Measurements from ENCODE around the gene GHR. TPM values are rescaled to one million over a fixed set of nuclear protein-coding genes. Genes with fewer than 3 reads are reported as not detected.

The GHR gene
- total RNA-seq, 1 experiment from 2014 or later, result not detected

DNA sequence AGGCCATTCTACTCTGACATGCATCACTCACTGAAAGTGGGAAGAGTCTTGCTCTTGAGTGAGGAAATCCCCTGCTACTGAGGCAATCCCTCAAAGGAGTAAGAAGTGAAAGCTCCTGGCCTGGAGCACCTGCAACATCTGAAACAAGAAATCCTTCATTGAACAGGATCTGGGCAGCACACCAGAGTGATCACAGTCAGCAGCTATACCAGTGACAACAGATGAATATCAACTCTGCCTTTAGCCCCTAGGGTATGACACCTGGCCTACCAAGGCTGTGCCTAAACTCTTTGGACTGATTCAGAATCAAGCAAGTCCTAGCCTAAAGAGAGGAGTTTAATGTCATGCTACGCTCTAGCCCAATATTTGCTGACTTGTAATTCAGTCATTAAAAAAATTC, 177.2 kb downstream of the GHR start:
- no peak for DNase-seq (ENCODE audit: low spot score)

- no peak for DNase-seq (ENCODE audit: low spot score)
Observed at GRCh38 chr5:42604171-42604711, 181.0 kb downstream of the GHR start.

GRCh38 chr5:42605490-42605889, 182.3 kb downstream of the GHR start:
- no peak for DNase-seq (ENCODE audit: low spot score)

- no peak for DNase-seq (ENCODE audit: low spot score)
Observed at GRCh38 chr5:42606464-42606869, 183.2 kb downstream of the GHR start.

DNA sequence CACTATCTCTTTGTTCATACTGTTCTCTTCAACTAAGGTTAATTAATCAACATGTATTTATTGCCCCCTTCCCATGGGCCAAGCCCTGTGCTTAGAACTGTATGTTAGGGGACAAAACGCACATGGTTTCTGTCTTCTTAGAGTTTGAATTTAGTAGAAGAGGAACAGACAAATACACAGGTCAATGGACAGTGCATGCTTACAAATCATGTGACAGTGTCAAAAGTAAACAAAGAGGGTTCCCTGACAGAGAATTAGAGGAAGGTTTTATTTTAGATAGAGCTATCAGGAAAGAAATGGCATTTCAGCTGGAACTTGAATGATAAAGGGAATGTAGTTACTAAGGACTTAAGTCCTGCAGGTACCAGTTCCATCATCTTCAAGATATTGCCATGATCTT, 188.2 kb downstream of the GHR start:
- no peak for DNase-seq (ENCODE audit: low spot score)

- no peak for DNase-seq (ENCODE audit: low spot score)
Observed at GRCh38 chr5:42612750-42613366, 189.6 kb downstream of the GHR start.

GRCh38 chr5:42614509-42614908, 191.3 kb downstream of the GHR start:
- no peak for DNase-seq (ENCODE audit: low spot score)

DNA sequence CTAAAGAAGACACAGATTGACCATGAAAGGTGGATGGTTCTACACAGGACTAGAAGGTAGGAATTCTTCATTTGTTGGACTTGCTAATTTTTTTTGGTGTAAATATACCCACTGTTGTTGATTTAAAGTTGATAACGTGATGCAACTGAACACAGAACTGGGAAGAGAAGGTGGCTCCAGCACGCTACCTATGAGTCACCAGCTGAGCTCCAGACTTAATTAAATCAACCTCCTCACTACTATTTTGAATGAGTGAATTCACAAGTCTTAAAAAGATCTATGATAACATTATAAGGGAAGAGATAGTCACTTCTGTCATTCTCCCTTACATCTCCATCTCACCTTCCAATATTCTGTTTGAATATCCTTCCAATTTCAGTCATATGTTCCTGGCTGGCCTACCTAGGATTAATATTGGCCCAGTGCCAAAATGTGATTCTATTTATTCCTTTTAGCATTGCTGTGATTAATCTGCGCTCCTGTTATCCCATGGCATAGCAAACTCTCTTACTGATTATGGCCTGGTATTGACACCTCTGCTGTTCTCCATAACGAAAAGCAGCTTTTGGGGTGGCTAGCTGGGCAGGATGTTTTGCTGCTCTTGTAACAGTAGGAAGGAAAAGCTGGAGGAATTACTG, 197.5 kb downstream of the GHR start:
- DNase-seq (ENCODE audit: low spot score), result peak; percentile 7

DNA sequence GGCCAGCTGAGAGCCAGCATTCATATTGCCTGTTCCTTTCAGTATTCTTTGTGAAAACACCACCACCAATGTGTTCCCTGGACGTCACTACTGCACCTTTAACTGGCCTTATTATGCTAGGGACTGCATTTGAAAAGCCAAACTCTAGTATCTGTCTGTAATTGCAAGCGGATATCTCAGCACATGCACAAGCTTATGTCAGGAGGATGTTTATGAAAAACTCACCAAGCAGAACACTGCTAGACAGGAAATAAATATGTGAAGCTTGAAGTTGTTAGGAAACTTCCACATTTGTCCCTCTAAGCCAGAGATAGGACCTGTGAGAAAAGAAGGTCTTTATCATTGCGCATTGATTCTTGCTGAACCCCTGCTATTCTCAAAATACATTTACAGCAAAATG, 198.0 kb downstream of the GHR start:
- no peak for DNase-seq (ENCODE audit: low spot score)

DNA sequence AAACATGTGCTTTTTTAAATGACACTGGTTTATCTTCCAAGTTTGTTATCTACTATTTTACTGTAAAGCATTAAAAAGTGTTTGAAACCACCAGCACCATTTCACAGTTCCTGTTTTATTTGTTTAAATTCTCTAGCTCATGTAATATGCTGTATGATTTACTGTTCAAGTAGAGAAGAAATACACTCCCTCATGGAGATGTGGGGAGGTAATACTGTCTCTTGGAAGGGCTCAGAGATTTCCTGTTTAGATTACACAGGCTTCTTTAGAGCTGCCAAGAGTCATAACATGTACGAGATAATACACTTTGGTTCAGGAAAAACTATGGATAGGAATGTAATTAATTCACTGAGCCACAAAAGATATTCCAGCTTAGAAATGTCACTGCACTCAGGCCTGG, 198.4 kb downstream of the GHR start:
- no peak for DNase-seq (ENCODE audit: low spot score)

DNA sequence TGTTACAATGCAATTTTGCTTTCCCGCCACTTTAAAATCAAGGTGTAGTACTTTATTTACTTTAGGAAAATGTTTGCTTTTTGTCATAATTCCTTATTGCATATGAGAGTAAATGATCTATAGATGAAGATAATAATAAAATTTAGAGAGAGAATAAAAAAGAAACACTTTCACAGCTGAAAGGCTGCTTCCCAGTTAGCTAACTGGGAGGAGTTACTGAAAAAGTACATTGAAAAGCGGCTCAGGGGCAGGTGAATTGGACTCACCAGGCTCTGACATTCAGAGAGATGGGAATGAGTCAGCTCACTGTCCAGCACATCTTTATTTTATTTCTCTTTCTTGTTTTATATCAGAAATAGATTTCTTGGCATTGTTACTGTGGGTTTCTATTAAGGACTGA, 201.7 kb downstream of the GHR start:
- DNase-seq (ENCODE audit: low spot score), result no peak

DNA sequence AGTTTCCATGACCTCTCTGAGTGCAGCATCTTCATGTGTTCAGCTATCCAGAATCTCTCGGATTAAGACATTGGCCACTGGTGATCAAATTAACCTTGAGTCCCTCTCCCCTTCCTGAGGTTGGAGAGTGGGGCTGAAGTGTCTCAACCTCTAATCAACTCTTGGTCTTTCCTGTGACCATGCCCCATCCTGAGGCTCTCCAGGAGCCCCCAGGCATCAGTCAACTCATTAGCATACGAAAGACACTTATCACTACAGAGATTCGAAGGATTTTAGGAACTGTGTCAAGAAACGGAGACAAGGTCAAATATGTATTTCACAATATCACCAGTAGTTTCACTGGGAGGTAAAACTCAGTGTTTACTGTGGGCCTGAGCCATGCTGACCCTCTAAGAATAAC, 203.2 kb downstream of the GHR start:
- DNase-seq (ENCODE audit: low spot score), result no peak

DNA sequence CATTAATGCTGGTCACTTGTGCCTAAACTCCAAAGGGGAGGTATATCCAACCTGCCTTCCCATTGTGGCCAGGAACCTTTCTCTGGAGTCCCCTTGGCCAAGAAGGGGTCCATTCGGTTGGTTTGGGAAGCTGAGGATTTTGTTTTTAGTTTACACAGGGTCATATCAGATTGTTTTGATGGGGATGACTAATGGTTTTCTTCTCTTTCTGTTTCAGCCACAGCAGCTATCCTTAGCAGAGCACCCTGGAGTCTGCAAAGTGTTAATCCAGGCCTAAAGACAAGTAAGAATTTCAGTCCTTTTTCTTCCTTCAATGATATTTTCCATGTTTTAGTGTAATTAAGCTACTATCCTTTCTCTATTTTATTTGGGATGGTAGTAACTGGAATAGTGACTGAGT, 205.6 kb downstream of the GHR start:
- DNase-seq (ENCODE audit: low spot score), result no peak

DNA sequence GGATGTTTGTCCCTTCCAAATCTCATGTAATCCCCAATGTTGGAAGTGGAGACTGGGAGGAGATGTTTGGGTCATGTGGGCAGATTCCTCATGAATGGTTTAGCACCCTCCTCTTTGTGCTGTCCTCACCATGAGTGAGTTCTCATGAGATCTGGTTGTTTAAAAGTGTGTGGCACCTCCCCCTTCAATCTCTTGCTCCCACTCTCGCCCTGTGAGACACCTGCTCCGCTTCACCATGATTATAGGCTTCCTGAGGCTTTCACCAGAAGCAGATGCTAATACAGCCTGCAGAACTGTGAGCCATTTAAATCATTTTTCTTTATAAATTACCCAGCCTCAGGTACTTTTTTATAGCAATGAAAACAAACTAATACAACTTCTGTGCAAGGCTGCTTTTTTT, 206.0 kb downstream of the GHR start:
- DNase-seq (ENCODE audit: low spot score), result no peak

DNA sequence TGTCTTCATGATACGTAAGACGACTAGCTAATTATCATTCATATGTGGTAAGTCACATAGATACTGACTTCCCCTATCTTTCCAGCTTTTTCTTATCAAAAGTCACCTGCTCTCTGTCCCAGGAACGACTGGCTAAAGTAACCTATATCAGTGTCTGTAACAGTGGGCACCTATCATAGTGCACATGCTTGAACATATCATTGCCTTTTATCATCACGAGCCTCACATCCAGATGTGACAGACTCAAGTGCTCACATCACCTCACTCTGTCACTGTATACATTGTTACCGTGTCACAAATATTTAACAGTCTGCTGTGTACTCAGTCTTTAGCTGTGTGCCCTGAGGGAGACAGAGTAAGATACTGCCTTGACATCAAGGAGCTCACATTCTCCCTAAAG, 208.0 kb downstream of the GHR start:
- DNase-seq (ENCODE audit: low spot score), result no peak

- DNase-seq (ENCODE audit: low spot score), result no peak
Observed at GRCh38 chr5:42632354-42632900, 209.2 kb downstream of the GHR start.

DNA sequence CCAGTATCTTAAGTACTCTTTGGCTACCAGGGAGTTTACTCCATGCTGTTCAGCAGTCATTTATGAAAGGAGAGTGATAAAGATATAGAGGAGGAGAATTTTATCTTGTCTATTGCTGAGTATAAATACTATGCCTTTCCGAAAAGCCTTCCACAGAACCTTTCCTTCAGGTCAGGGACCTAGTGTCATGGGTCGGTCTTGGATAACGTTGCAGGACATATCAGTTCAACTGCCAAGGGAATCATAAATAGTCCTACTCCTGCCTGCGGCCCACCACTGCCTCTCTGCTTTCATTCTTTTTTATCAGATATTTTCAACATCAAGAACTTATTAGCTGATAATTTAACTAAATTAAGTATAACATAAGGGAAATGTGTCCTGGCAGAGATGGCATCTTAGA, 211.3 kb downstream of the GHR start:
- DNase-seq (ENCODE audit: low spot score), result no peak

DNA sequence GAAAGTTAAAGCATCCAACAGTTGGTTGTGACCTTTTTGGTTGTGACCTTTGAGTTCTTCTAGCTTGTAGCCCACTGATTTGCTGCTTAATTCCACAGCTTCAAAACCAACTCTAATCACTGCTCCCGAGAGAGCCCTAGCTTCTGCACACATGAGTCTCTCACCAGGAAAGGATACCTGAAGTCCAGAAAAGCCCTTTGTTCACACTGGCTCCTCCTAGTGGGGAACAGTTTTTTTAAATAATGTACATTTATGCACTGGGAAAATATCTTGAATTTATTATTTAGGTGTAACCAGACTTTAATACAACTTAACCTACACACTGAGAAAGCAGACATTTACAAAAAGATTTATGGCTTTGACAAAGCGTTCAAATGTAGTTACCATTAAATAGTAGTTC, 213.2 kb downstream of the GHR start:
- peak; percentile 57 for DNase-seq (ENCODE audit: low spot score)

- DNase-seq (ENCODE audit: low spot score), result no peak
Observed at GRCh38 chr5:42636946-42637345, 213.7 kb downstream of the GHR start.

DNA sequence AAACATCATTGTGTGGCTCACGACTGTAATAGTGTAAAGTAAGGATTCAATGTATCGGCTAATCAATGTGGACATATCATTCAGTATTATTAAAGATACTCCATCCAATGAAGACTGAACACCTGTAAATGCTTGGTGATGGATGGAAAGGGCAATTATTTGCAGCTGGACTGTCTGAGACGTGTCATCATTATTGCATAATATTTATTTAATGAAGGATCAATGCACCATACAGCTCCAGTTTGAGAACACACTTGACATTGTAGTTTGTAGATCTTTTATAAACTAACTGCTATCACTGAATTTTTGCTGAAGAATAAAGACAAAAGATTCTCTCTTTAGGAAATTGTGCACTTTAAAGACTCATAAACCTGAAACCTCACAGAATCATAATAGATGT, 215.7 kb downstream of the GHR start:
- no peak for DNase-seq (ENCODE audit: low spot score)

- DNase-seq (ENCODE audit: low spot score), result no peak
Observed at GRCh38 chr5:42640835-42641234, 217.6 kb downstream of the GHR start.

DNA sequence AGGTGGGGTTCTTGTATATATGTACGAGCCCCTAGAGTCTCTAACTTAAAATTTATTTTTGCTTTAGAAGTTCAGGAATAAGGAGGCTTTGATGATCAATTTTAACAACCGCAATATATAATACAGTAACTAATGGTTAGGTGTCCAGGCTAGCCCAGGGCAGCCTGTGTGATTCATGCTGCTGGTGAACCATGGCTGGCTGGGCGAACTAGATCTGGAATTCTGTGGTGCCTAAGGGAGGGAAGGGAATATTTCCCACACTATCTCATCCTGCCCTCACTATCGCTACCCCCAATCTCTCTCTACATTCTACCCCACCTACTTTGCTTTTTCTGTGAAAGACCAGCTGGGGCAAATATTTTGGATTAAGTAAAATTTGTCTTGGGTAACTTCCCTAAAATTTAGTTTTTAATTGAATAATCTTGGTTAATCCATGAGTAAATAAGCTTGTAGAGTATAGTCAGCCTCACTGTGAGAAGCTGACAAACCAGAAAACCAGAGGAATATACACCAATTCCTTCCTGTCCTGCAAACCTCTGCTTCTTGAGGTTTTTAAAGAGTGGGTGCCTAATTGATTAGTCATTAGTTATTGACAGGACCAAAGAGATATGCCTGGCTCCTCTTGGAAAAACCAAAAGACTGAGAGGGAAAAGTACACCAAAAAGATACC, 218.2 kb downstream of the GHR start:
- DNase-seq (ENCODE audit: low spot score), result no peak

- no peak for DNase-seq (ENCODE audit: low spot score)
Observed at GRCh38 chr5:42642006-42642405, 218.8 kb downstream of the GHR start.
